ENCODE results near the gene GRIK1.

Gene GRIK1

GRCh38 chr21:29506947-29507346 lies 432.8 kb downstream of the GRIK1 start:
- no peak for TF ChIP-seq POLR2AphosphoS5 (IDR thresholded peaks at IDR 0.05; ENCODE audit: low read depth, low read length)
- no peak for TF ChIP-seq TAF1 (IDR thresholded peaks at IDR 0.05; ENCODE audit: borderline replicate concordance, low read depth, low read length)
- TF ChIP-seq POLR2A (IDR thresholded peaks at IDR 0.05; ENCODE audit: low read depth, low read length): no peak
- no peak for FAIRE-seq
- DNase-seq (ENCODE audit: insufficient read length): no peak

GRCh38 chr21:29506214-29506613 lies 433.6 kb downstream of the GRIK1 start:
- DNase-seq (ENCODE audit: insufficient read length) (no peak), FAIRE-seq (no peak)
- TF ChIP-seq TAF1 (IDR thresholded peaks at IDR 0.05; ENCODE audit: borderline replicate concordance, low read depth, low read length): no peak
- no peak for TF ChIP-seq POLR2A (IDR thresholded peaks at IDR 0.05; ENCODE audit: low read depth, low read length)
- TF ChIP-seq POLR2AphosphoS5 (IDR thresholded peaks at IDR 0.05; ENCODE audit: low read depth, low read length): no peak

GRCh38 chr21:29504751-29505321 lies 435.0 kb downstream of the GRIK1 start:
- no peak for DNase-seq (ENCODE audit: insufficient read length)
- no peak for TF ChIP-seq POLR2A (IDR thresholded peaks at IDR 0.05; ENCODE audit: low read depth, low read length)
- TF ChIP-seq POLR2AphosphoS5 (IDR thresholded peaks at IDR 0.05; ENCODE audit: low read depth, low read length): no peak
- TF ChIP-seq TAF1 (IDR thresholded peaks at IDR 0.05; ENCODE audit: borderline replicate concordance, low read depth, low read length): no peak
- no peak for FAIRE-seq

DNA sequence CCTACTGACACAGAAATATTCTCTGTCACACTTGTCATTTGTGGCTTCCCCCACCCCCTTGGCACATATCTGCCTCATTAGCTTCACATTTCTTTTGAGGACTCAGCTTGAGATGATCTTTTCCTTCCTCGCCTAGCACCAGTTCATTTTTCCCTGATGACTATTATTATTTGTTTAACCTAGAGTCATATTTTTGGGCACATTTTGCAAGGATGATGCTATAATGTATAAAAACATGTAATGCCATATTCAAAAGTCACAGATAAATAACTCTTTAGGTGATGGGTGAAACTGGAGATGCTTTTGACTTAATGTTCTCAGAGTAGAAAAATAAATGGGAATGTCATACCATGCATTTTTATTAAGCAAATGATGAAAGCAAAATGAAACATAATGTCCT lies 438.3 kb downstream of the GRIK1 start:
- no peak for DNase-seq (ENCODE audit: insufficient read length)
- no peak for TF ChIP-seq POLR2AphosphoS5 (IDR thresholded peaks at IDR 0.05; ENCODE audit: low read depth, low read length)
- no peak for TF ChIP-seq POLR2A (IDR thresholded peaks at IDR 0.05; ENCODE audit: low read depth, low read length)
- no peak for TF ChIP-seq TAF1 (IDR thresholded peaks at IDR 0.05; ENCODE audit: borderline replicate concordance, low read depth, low read length)
- no peak for FAIRE-seq

GRCh38 chr21:29499734-29500343 lies 440.0 kb downstream of the GRIK1 start:
- FAIRE-seq: no peak
- TF ChIP-seq POLR2A (IDR thresholded peaks at IDR 0.05; ENCODE audit: low read depth, low read length) (no peak), TAF1 (IDR thresholded peaks at IDR 0.05; ENCODE audit: borderline replicate concordance, low read depth, low read length) (no peak), POLR2AphosphoS5 (IDR thresholded peaks at IDR 0.05; ENCODE audit: low read depth, low read length) (no peak)
- DNase-seq (ENCODE audit: insufficient read length): no peak

DNA sequence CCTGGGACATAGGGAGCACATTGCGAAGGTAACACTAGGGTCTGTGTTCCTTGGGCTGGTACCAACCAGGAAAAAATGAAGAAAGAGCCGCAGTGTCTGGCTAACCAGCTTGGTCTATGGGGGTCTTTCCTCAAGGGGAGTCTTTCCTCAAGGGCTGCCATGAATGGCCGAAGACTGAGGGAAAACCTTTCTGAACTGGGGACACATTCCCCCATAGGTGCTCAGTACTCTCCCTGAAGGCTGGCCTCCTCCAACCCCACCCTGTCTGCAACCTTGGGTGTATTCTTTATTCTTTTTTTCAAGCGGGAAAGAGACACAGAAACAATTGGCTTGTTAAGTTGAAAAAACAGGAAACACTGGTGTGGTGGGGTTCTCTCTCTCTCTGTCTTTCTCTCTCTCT lies 440.6 kb downstream of the GRIK1 start:
- DNase-seq (ENCODE audit: insufficient read length): no peak
- TF ChIP-seq TAF1 (IDR thresholded peaks at IDR 0.05; ENCODE audit: borderline replicate concordance, low read depth, low read length) (no peak), POLR2AphosphoS5 (IDR thresholded peaks at IDR 0.05; ENCODE audit: low read depth, low read length) (no peak), POLR2A (IDR thresholded peaks at IDR 0.05; ENCODE audit: low read depth, low read length) (no peak)
- FAIRE-seq: no peak

- TF ChIP-seq TAF1 (IDR thresholded peaks at IDR 0.05; ENCODE audit: borderline replicate concordance, low read depth, low read length): no peak
- DNase-seq (ENCODE audit: insufficient read length) (no peak), FAIRE-seq (no peak)
Observed at GRCh38 chr21:29496337-29496736, 443.5 kb downstream of the GRIK1 start.

DNA sequence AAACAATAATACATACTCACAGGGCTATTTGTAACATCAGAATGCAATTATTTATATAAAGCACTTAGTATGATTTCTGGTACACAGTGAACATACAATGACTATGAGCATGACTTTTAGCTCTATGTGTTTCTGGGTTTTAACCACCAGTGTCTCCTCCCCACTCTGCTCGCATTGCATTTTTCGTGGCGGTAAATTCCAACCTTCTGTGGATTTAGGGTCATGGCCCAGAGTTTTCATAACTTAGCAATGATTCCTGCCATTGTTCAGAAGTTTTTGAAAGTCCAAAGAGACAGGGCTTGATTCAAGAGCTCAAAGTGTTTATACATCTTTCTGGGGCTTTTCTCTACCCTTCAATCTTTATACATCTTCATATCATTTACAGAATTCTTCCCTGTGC lies 449.8 kb downstream of the GRIK1 start:
- FAIRE-seq: no peak
- no peak for TF ChIP-seq POLR2AphosphoS5 (IDR thresholded peaks at IDR 0.05; ENCODE audit: low read depth, low read length)
- no peak for TF ChIP-seq TAF1 (IDR thresholded peaks at IDR 0.05; ENCODE audit: borderline replicate concordance, low read depth, low read length)
- TF ChIP-seq POLR2A (IDR thresholded peaks at IDR 0.05; ENCODE audit: low read depth, low read length): no peak
- no peak for DNase-seq (ENCODE audit: insufficient read length)

DNA sequence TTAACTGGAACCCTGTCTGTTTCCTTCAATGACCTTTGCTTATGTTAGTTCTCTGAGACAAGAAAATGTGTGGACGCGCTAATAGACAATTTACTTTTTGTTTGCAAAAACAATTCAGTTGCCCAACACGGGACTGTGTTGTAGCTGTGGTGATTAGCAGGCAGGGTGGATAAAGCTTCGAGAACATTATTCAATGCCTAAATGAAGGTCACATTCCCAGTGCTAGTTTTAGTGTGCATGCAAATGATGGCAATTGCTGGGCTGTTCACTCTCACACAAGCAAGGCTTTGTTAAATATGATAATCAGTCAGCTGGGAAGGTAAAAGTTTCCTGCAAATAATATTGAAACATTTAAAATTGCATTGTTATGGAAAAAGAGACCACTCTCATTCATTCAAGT lies 452.6 kb downstream of the GRIK1 start:
- DNase-seq (ENCODE audit: insufficient read length): no peak
- FAIRE-seq: no peak

More for the DNA sequence above, 452.6 kb downstream of the GRIK1 start:
- TF ChIP-seq POLR2AphosphoS5 (IDR thresholded peaks at IDR 0.05; ENCODE audit: low read depth, low read length) (no peak), POLR2A (IDR thresholded peaks at IDR 0.05; ENCODE audit: low read depth, low read length) (no peak), TAF1 (IDR thresholded peaks at IDR 0.05; ENCODE audit: borderline replicate concordance, low read depth, low read length) (no peak)
